Keratinocyte (primary cell): Measurements from ENCODE around the gene FHOD3. TPM values are rescaled to one million over a fixed set of nuclear protein-coding genes. Genes with fewer than 3 reads are reported as not detected.

Experiments
- DNase-seq: peaks from one replicate; pipeline ENCODE4 v3.0.0-alpha.2; 2011; ENCODE audit warnings: low read depth, missing footprints, low spot score
- FAIRE-seq: peaks from 2 replicates; lab custom pipeline; 2011; peaks lifted over from hg19 to GRCh38; lab: Jason Lieb, UNC
- H2AFZ ChIP-seq: 2 replicates; pipeline ENCODE4 v1.6.0; 2012; ENCODE audit warnings: low read length, control low read depth, inconsistent platforms; ENCODE audit not compliant: control insufficient read depth
- H3K27ac ChIP-seq: 2 replicates; pipeline ENCODE4 v1.5.1; 2011; ENCODE audit warnings: low read length; ENCODE audit not compliant: control insufficient read depth, insufficient read depth
- H3K27me3 ChIP-seq: 3 replicates; pipeline ENCODE4 v1.6.0; 2011; ENCODE audit warnings: low read length; ENCODE audit not compliant: control insufficient read depth, insufficient read depth; ENCODE audit errors: extremely low read depth
- H3K36me3 ChIP-seq, 2 experiments: 2 replicates in 1 of 2; 3 replicates in 1 of 2; pipeline ENCODE4 v1.5.1; 2011; ENCODE audit warnings: low read length in 2 of 2, mild to moderate bottlenecking in 1 of 2; ENCODE audit not compliant: control insufficient read depth in 2 of 2, insufficient read depth in 2 of 2; ENCODE audit errors: extremely low read depth in 1 of 2
- H3K4me1 ChIP-seq: 3 replicates; pipeline ENCODE4 v1.5.1; 2011; ENCODE audit warnings: low read length; ENCODE audit not compliant: control insufficient read depth, insufficient read depth; ENCODE audit errors: extremely low read depth
- H3K4me2 ChIP-seq: 3 replicates; pipeline ENCODE4 v1.6.0; 2011; ENCODE audit warnings: low read depth, low read length; ENCODE audit not compliant: control insufficient read depth, insufficient read depth; ENCODE audit errors: extremely low read depth
- H3K4me3 ChIP-seq, 3 experiments: fragments of 200-600 bp in 1 of 3; sonication (generic) in 1 of 3; 2 replicates in 2 of 3; 3 replicates in 1 of 3; pipeline ENCODE4 v1.5.1; 2011 to 2016; ENCODE audit warnings: low read length in 3 of 3, mild to moderate bottlenecking in 3 of 3, control low read depth in 2 of 3, inconsistent platforms in 1 of 3, low read depth in 1 of 3, mixed read lengths in 1 of 3, mixed run types in 1 of 3, moderate library complexity in 1 of 3; ENCODE audit not compliant: control insufficient read depth in 2 of 3, insufficient read depth in 2 of 3; ENCODE audit errors: extremely low read depth in 1 of 3
- H3K79me2 ChIP-seq: 2 replicates; pipeline ENCODE4 v1.6.0; 2012; ENCODE audit warnings: low read length; ENCODE audit not compliant: control insufficient read depth, insufficient read depth
- H3K9ac ChIP-seq: 3 replicates; pipeline ENCODE4 v1.6.0; 2011; ENCODE audit warnings: low read length; ENCODE audit not compliant: control insufficient read depth, insufficient read depth; ENCODE audit errors: extremely low read depth
- H3K9me1 ChIP-seq: 3 replicates; pipeline ENCODE4 v1.6.0; 2011; ENCODE audit warnings: low read length; ENCODE audit not compliant: control insufficient read depth, insufficient read depth; ENCODE audit errors: extremely low read depth
- H3K9me3 ChIP-seq: 2 replicates; pipeline ENCODE4 v1.5.1; 2012; ENCODE audit warnings: low read depth, low read length; ENCODE audit not compliant: control insufficient read depth
- H4K20me1 ChIP-seq: 3 replicates; pipeline ENCODE4 v1.6.0; 2011; ENCODE audit warnings: low read length; ENCODE audit not compliant: control insufficient read depth, insufficient read depth; ENCODE audit errors: extremely low read depth
- EZH2 ChIP-seq: IDR thresholded peaks from one replicate; pipeline ENCODE4 v1.6.1; 2012; ENCODE audit warnings: inconsistent platforms, mild to moderate bottlenecking, low read length, moderate library complexity
- dilution Hi-C: fragments of 300-500 bp; cut with MboI; formaldehyde crosslinking; loops from one replicate; pipeline ENCODE4 v1.7.0; 2020; ENCODE audit warnings: low sequenced_read_pairs; ENCODE audit not compliant: extremely low pct_ligation_motif_present
- polyA plus RNA-seq, 5 experiments: library from polyadenylated mRNA; depleted of rRNA in 3 of 5; stranded (reverse) in 3 of 5; stranded (forward) in 1 of 5; unstranded in 1 of 5; fragments of >200 nt; gene quantifications; 1 replicate in 1 of 5; 2 replicates in 3 of 5; 3 replicates in 1 of 5; pipeline versions ENCODE4 v1.2.1 to v1.2.3, GENCODE V29; 2011 to 2012; ENCODE audit warnings: missing spikeins in 2 of 5, low read depth in 1 of 5, low replicate concordance in 1 of 5
- TF ChIP-seq, protein P1 (sequence below), 3 experiments: IDR thresholded peaks in 1 of 3; conservative IDR thresholded peaks in 1 of 3; optimal IDR thresholded peaks in 1 of 3; 2 replicates in 2 of 3; 3 replicates in 1 of 3; pipeline versions ENCODE3 to v1.5.1; 2011; ENCODE audit warnings: low read length in 3 of 3, mild to moderate bottlenecking in 3 of 3, moderate library complexity in 2 of 3, control low read depth in 1 of 3, inconsistent platforms in 1 of 3; ENCODE audit not compliant: insufficient read depth in 2 of 3; ENCODE audit errors: extremely low read depth in 1 of 3

Gene FHOD3
- polyA plus RNA-seq, 1 donor (not counting 4 experiments of a cell fraction or from before 2014, with no cell fraction given) = 7.7 TPM

DNA sequence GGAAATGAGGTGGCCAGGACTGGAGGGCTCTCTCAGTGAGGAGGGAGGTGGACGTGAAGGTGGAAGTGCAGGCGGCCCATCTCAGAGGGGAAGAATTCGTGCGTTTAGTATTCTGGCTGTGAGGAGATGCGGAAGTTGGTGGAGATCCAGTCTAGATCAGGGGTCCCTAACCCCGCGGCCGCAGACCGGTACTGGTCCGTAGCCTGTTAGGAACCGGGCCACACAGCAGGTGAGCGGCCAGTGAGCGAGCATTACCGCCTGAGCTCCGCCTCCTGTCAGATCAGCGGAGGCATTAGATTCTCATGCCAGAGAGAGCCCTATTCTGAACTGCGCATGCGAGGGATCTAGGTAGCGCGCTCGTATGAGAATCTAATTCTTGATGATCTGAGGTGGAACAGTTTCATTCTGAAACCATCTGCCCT, 1.6 kb upstream of the FHOD3 start:
- no peaks in the 10 kb centered on the region for H3K36me3 ChIP-seq
- no peak for TF ChIP-seq EZH2
- TF ChIP-seq, protein P1, sequence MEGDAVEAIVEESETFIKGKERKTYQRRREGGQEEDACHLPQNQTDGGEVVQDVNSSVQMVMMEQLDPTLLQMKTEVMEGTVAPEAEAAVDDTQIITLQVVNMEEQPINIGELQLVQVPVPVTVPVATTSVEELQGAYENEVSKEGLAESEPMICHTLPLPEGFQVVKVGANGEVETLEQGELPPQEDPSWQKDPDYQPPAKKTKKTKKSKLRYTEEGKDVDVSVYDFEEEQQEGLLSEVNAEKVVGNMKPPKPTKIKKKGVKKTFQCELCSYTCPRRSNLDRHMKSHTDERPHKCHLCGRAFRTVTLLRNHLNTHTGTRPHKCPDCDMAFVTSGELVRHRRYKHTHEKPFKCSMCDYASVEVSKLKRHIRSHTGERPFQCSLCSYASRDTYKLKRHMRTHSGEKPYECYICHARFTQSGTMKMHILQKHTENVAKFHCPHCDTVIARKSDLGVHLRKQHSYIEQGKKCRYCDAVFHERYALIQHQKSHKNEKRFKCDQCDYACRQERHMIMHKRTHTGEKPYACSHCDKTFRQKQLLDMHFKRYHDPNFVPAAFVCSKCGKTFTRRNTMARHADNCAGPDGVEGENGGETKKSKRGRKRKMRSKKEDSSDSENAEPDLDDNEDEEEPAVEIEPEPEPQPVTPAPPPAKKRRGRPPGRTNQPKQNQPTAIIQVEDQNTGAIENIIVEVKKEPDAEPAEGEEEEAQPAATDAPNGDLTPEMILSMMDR (optimal IDR thresholded peaks at IDR 0.05 in 1 of 3, IDR thresholded peaks at IDR 0.05 in 1 of 3, conservative IDR thresholded peaks at IDR 0.05 in 1 of 3; ENCODE audit: extremely low read depth in 1 of 3, insufficient read depth in 2 of 3, low read length in 3 of 3) = no peak
- FAIRE-seq = no peak
- no peak overlapping the region for H3K4me2 ChIP-seq
- H3K79me2 ChIP-seq = no peaks in the 10 kb centered on the region
- H3K4me3 ChIP-seq = no peak overlapping the region
- H3K27ac ChIP-seq = no peak overlapping the region
- dilution Hi-C loops = no loop called here
- no peak overlapping the region for H3K9ac ChIP-seq
- no peak for DNase-seq
- peaks cover 3% of the 10 kb centered on the region for H3K4me1 ChIP-seq
- H3K9me1 ChIP-seq = no peaks in the 10 kb centered on the region
- no peaks in the 10 kb centered on the region for H3K9me3 ChIP-seq
- H2AFZ ChIP-seq = no peak overlapping the region
- H3K27me3 ChIP-seq = no peaks in the 10 kb centered on the region
- no peaks in the 10 kb centered on the region for H4K20me1 ChIP-seq

GRCh38 chr18:36296650-36297416, 680 bp upstream of the FHOD3 start:
- Histone ChIP-seq H3K79me2 (no peaks in the 10 kb centered on the region), H4K20me1 (no peaks in the 10 kb centered on the region), H3K9ac (peak overlapping the region; percentile 72), H3K27me3 (no peaks in the 10 kb centered on the region), H3K4me3 (peak overlapping the region; percentile 53 to 71 (median 64)), H3K9me3 (no peaks in the 10 kb centered on the region), H3K9me1 (no peaks in the 10 kb centered on the region), H3K4me1 (peaks cover 3% of the 10 kb centered on the region), H2AFZ (peak overlapping the region; percentile 72), H3K4me2 (peak overlapping the region; percentile 84), H3K36me3 (no peaks in the 10 kb centered on the region), H3K27ac (peak overlapping the region; percentile 42)
- DNase-seq = peak; percentile 33
- TF ChIP-seq EZH2 = no peak
- TF ChIP-seq, protein P1 (optimal IDR thresholded peaks at IDR 0.05 in 1 of 3, IDR thresholded peaks at IDR 0.05 in 1 of 3, conservative IDR thresholded peaks at IDR 0.05 in 1 of 3; ENCODE audit: extremely low read depth in 1 of 3, insufficient read depth in 2 of 3, low read length in 3 of 3) = peak in 2 of 3 experiments; percentile 24 to 70
- dilution Hi-C loops = no loop called here
- peak; percentile 65 for FAIRE-seq
